Glomerular visceral epithelial cell (primary cell): ENCODE measurements around the gene GDPD4.

ENCODE experiments used
- DNase-seq: peaks from one replicate; pipeline ENCODE4 v3.0.0-alpha.2; 2016; ENCODE audit errors: extremely low spot score

The GDPD4 gene

DNA sequence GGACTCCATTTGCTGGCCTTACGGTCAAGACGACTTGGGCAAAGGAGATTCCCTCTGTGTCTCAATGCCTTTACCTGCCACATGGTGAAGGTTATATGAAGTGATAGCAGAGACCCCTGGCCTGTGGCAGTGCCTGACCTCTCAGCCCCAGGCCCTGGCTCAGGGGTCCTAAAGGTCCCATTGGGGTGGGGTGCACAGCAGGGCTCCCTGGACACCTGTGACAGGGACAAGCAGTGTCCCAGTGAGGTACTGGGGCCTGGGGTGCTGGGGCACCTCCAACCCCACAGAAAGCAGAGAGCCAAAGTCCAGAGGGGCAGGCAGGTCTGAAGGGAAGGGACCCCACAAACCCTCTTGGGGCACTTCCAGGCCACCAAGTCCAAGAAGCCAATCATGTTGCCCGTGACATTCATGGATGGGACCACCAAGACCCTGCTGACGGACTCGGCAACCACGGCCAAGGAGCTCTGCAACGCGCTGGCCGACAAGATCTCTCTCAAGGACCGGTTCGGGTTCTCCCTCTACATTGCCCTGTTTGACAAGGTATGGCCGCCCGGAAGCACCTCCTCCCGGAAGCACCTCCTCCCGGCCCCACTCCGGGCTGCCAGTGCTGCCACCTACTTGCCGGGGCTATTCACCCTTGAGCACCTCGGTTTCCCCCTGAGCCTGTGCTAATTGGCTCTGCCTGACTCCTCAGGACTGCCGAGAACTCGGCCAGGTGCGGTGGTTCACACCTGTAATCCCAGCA lies 111.0 kb downstream of the GDPD4 start:
- DNase-seq, result no peak

DNA sequence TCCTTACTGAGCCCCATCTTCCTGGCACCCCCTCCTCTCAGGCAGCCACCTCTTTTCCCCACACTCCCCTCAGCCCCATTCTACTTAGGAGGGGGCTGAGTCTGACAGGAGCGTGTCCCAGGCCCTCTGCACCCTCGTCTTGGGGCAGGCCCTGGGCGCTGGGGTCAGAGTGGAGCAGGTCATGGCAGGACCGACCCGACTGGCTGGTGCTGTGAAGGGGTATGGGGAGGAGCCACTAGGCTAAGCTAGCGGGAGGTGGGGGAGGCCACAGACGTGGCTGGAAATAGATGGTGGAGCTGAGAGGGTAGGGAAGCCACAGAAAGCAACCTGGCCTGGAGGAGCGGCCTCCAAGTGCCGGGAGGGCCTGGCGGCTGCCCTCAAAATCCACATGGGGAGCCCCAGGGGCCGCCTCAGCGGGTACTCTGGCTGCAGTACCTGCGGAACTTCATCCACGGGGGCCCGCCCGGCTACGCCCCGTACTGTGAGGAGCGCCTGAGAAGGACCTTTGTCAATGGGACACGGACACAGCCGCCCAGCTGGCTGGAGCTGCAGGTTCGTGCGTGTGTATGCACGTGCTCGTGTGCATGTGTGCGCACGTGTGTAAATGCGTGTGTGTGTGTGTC lies 111.8 kb downstream of the GDPD4 start:
- DNase-seq, result no peak

DNA sequence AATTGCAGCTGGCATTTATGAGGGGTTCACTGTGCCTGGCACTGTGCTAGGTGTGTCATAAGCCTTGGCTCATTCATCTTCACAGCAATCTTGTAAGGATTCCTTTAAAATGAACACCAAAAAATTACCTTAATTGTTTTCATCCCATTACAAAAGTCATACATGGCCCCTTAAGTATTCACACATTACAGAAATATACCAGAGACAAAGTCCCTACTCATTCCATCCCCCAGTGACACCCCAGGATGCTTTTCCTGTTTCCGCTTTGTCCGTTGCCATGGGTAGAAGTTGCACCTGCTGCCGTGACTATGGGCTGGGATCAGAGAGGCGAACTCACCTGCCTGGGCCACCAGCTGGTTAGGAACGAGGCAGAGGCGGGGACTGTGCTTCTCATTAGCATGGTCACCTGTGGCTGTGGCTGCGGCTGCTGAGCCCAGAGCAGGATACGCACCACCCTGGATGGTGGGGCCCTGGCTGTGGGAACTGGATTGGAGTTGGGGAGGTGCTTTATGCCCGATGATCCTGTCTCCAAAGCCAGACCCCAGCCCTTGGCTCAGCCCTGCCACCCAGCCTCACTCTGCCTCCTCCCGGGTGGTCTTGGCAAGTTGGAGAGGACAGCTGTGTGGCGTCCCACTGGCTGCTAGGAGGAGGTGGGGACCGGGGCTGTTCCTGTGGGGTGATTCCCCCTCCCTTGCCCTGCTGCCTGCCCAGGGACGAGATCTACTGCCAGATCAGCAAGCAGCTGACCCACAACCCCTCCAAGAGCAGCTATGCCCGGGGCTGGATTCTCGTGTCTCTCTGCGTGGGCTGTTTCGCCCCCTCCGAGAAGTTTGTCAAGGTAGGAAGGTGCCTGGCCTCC lies 112.6 kb downstream of the GDPD4 start:
- no peak for DNase-seq

DNA sequence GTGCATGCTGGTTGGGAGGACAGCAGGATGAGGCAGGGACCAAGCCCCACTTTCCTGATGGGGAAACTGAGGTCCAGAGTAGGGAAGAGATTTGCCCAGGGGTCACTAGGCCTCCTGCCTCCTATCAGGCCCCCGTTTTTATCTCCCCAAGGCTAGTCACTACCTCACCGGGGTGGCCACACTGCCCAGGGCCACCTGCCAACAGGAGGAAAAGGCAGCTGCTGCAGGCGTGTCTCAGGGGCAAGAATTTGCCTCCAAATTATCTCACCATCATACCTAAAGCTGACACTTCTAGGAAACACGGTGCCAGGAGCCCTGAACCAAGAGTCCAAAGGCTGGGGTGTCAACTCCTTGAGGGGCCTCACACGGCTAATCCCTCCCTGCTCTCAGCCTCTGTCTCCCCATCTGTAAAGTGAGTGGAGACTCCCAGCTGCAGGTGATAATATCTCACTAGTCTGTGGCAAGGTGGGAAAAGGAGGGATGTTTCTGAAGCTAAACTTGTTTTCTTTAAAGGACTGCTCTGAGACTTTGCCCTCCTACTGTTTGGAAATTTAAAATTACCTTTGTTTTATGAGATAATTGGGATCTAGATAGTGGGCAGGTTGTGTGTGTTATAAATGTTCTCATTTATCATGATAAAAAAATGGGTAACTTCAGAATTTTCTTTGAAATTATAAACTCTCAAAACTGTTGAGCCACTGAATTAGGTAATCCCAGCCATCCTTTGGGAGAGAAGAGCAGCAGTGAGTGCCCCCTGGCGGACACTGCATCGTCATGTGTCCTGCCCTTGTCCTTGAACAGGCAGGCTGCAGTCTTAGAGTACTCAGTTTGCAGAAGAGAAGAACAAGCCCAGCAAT lies 113.5 kb downstream of the GDPD4 start:
- peak; percentile 69 for DNase-seq

DNA sequence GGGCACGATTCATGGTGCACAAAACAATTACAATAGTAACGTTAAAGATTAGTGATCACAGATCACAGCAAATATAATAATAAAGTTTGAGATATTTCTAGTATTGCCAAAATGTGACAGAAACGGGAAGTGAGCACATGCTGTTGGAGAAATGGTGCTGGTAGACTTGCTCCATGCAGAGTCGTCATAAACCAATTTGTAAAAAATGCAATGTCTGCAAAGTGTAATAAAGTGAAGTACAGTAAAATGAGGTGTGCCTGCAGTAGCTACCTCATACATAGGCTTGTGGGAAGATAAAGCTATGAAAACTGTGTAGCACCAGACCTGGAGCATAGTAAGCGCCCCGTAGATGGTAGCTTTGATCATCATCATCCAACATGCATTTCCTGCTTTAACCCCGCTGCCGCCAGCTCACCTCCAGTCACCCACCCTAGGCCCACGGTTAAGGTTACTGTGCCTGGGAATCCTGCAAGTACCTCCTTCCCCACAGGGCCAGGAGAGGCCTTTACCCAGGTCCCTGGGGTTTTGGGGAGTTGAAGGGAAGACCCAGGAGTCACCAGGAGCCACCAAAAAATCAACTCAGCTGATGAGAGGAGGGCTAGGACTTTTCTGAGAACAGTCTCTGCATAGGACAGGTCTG lies 114.3 kb downstream of the GDPD4 start:
- DNase-seq, result no peak

DNA sequence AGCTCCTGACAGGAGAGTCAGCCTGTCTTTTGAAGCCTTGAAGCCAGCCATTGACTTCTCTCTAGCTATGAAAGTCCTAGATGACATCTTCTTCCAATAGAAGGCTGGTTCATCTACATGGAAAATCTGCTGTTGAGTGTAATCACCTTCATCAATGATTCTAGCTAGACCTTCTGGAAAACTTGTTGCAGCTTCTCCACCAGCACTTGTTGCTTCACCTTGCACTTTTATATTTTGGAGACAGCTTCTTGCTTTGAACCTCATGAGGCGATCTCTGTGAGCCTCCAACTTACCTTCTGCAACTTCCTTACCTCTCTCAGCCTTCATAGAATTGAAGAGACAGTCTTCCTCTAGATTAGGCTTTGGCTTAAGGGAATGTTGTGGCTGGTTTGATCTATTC lies 115.2 kb downstream of the GDPD4 start:
- no peak for DNase-seq

DNA sequence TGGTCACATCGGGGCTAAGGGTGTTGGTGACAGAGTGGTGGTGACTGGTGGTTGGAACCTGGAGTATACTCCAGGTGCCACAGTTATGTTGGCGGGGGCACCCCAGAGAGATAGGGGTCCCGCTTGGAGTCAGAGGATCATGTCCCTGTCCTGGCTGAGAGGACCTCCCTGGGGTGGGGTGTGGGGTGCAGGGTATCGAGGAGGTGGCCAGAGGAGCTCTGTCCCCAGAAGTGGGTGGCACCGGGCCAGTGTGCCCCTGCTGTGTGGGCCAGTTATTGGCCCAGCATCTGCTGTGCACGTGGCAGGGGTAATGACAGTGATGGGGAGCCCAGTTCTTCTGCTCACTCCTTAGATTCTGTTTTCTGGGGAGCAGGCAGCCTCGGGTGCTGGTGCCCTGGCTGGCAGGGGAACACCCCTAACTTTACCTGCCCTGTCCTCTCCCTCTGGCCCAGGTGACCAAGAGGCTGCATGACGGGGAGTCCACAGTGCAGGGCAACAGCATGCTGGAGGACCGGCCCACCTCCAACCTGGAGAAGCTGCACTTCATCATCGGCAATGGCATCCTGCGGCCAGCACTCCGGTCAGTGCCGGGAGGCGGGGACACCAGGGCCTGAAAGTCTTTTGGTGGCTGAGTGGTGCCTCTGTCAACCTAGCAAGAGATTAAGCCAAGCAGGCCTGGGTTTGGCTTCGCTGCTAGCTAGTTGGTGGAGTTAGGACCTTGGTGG lies 117.2 kb downstream of the GDPD4 start:
- DNase-seq, result no peak

DNA sequence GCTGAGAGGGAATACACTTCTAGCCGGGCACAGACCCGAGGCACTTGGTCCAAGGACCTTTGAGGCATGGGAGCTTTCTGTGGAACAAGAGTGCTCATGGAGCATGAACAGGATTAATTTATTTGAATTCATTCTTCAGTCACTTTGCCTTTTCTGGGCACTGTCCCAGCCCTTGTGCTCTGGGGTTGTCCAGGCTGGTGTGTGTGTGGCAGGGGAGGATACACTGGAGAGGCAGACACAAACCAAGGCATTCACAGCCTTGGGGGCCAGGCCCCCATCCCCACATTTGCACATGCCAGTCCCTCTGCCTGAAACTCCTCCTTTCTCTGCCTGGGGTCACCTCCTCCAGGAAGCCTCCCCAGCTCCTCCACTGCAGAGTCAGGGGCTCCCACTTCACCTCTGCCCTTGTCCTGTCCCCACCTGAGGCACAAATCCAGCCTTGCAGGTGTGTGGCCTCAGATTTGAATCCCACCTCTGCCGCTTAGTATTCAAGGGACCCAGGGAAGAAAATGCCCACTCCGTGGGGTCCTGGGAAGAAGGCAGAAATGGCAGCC lies 118.0 kb downstream of the GDPD4 start:
- no peak for DNase-seq

DNA sequence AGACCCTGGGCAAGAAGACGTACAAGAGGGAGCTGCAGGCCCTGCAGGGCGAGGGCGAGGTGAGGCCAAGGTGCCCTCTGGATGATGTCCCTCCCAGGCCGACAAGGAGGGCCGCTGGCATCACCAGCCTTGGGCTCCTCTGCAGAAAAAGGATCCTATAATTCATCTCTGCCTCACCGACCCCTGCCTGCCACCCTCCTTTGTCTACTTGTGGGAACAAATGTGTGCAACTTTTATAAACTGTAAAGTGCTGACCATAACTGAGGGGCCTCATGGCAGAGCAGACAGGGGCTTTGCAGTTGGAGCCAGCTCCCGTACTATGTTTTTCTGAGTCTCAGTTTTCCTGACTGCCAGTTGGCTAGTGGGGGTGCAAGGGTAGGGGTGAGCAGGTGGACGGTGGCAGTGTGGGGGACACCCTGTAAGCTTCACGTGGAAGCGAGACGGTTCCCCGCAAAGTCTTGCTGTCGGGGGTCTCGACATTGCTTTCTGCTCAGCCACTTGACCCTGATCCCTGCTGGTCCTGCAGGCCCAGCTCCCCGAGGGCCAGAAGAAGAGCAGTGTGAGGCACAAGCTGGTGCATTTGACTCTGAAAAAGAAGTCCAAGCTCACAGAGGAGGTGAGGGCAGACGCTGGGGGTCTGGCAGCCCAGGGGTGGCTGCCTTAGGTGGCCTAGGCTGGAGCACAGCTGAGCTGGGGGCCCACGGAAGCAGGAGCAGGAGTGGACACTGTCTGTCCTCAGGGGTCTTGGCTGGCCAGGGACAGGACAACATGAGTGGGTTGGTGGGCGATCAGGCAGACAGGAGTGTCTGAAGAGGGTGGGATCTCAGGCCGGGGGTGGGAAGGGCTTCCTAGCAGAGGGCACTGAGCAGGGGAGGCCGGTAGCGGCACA lies 118.7 kb downstream of the GDPD4 start:
- DNase-seq, result no peak

DNA sequence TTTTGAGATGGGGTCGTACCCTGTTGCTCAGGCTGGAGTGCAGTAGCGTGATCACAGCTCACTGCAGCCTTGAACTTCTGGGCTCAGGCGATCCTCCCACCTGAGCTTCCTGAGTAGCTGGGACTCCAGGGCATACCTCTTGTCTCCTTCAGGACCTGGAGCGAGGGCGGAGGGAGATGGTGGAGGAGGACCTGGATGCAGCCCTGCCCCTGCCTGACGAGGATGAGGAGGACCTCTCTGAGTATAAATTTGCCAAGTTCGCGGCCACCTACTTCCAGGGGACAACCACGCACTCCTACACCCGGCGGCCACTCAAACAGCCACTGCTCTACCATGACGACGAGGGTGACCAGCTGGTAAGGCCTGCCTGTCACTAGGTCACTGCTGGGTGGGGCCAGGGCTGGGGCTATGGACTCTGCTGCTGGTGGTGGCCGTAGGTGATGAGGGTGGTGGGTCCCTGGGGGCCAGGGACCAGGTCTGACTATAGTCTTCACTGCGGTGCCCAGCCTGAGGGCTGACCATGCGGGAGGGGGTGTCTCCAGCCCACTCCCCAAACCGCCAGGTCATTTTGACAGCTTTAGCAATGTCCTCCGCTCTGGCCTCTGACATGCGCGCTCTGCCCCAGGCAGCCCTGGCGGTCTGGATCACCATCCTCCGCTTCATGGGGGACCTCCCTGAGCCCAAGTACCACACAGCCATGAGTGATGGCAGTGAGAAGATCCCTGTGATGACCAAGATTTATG lies 119.5 kb downstream of the GDPD4 start:
- DNase-seq, result no peak

DNA sequence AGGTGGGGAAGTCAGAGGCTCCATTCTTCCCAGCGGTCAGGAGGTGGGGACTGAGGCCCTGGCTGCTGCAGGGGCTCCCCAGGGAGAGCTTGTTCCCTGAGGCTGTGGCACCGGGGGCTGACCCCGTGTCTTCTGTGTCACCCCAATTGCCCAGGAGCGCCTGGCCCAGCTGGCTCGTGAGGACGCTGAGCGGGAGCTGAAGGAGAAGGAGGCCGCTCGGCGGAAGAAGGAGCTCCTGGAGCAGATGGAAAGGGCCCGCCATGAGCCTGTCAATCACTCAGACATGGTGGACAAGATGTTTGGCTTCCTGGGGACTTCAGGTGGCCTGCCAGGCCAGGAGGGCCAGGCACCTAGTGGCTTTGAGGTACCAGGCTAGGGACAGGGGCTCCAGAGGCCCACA lies 120.3 kb downstream of the GDPD4 start:
- DNase-seq, result no peak

DNA sequence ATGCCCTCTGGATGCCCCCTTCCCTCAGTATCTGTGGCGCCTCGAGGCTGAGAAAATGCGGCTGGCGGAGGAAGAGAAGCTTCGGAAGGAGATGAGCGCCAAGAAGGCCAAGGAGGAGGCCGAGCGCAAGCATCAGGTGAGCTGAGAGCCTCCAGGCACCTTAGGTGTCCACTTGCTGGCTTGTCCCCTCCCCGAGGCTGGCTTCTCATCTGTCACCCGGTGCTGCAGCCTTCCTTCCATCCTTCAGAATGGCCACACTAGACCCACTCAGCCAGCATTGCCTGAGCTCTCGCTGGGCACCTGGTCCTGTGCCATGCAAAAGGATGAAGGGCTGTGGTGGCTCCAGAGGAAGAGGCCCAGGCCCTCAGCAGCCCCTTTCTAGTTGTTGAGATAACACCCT lies 121.1 kb downstream of the GDPD4 start:
- no peak for DNase-seq

DNA sequence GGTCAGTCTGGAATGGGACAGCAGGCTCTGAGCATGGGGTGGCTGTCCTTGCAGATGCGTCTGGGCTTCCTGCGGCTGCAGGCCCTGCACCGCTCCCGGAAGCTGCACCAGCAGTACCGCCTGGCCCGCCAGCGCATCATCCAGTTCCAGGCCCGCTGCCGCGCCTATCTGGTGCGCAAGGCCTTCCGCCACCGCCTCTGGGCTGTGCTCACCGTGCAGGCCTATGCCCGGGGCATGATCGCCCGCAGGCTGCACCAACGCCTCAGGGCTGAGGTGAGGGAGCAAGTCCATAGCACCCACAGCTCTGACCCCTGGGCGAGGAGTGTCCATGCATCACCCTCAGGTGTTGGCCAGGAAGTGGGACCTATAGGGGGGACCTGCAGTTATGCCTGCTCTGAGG lies 121.8 kb downstream of the GDPD4 start:
- DNase-seq, result no peak

DNA sequence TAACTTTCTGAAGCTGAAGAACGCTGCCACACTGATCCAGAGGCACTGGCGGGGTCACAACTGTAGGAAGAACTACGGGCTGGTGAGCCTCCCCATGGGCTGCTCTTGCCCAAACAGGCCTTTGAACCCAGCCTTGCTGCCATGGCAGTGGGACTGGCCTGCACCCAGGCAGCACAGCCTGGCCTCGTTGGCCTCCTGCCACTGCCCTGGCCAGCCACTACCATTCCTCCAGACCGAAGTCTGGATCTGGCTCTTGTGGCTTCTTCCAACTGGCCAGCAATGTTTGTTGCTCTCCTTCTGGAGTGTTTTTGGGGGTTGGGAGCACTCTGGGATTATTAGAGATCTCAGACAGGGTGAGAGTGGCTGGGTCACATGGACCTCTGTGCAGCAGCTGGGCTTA lies 122.4 kb downstream of the GDPD4 start:
- no peak for DNase-seq

DNA sequence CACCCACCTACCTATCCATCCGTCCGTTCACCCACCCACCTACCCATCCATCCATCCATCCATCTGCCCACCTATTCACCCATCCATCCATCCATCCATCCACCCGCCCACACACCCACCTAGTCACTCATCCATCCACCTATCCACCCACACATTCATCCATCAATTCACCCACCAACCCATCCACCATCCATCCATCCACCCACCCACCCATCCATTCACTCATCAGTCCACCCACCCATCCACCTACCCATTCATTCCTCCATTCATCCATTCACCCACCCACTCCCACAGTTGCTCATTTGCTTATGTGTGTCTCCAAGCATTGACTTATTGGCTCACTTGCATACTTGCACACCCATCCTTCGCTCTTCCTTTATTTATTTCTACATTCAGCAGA lies 123.3 kb downstream of the GDPD4 start:
- no peak for DNase-seq

DNA sequence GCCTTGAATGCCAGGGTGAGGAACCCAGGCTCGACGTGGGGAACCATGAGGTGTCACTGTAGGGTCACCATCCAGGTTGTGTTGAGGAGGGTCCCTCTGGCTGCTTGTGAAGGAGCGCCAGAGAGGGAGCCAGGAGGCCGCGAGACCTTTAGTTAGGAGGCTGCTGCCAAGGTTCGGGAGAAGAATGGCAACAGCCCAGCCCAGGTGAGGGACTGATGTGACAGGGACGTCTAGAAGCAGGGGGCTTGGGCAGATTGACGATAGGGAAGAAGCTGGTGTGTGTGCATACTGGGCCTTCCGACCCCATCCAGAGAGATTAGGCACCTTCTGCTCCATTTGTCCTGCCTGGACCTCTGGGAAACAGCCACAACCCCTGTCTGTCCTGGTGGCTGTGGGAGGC lies 124.5 kb downstream of the GDPD4 start:
- DNase-seq, result no peak

DNA sequence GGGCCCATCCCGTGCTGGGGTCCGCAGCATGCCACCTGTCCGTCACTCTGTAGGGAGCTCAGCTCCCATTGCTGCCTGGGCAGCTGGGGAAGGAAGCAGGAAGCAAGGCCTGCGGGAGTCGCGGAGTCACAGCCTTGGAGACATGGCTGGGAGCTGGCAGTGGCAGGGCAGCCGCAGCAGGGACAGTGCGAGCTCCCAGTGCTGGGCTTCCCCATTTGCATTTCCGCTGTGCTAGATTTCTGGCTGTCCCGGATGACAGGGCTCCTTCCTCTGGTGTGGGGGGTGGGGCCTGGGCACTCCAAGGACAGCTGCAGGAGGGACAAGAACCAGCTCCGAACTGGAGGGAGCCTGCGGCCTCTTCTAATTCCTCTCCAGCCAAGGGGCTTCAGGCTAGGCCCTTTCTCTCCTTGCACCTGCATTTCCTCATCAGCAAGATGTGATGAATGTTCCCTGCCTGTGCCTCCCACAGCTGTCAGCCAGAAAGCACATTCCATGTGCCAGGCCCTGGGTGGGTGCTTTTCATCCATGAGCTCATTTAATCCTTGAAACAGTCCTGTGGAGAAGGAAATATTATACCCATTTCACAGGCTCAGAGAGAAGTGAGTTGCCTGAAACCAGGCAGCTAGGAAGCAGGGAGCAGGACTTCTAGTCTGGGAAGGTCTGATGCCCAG lies 125.5 kb downstream of the GDPD4 start:
- no peak for DNase-seq
